ENCODE results near the gene SIK3.

SIK3 gene

DNA sequence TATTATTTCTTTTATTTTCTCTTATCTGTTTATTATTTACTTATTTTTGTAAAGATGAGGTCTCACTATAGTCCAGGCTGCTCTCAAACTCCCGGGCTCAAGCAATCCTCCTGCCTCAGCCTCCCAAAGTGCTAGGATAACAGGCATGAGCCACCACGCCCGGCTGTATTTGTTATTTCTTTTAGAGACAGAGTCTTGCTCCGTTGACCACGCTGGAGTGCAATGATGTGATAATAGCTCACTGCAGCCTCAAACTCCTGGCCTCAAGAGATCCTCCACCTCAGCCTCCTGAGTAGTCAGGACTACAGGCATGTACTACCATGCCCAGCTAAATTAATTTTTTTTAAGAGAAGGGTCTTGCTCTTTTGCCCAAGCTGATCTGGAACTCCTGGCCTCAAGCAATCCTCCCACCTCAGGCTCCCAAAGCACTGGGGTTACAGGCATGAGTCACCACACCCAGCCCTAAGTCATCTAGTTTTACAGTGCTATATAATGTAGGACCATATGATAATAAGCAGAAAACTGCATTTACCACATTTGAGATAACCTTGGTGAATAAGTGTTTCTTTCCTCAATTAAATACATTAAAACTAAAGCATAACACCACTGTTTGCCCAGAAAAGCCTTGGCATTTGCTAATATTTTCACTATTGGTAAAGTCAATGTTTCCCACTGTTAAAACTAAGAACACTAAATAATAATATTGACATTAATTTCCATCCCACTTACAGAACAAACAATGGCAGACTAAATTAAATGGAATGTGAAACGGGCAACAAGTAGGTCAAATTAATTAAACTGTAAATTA is 127.5 kb downstream of the SIK3 start:
- H3K27ac ChIP-seq: no peak overlapping the region
- TF ChIP-seq, protein P1, sequence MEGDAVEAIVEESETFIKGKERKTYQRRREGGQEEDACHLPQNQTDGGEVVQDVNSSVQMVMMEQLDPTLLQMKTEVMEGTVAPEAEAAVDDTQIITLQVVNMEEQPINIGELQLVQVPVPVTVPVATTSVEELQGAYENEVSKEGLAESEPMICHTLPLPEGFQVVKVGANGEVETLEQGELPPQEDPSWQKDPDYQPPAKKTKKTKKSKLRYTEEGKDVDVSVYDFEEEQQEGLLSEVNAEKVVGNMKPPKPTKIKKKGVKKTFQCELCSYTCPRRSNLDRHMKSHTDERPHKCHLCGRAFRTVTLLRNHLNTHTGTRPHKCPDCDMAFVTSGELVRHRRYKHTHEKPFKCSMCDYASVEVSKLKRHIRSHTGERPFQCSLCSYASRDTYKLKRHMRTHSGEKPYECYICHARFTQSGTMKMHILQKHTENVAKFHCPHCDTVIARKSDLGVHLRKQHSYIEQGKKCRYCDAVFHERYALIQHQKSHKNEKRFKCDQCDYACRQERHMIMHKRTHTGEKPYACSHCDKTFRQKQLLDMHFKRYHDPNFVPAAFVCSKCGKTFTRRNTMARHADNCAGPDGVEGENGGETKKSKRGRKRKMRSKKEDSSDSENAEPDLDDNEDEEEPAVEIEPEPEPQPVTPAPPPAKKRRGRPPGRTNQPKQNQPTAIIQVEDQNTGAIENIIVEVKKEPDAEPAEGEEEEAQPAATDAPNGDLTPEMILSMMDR (IDR thresholded peaks at IDR 0.05): no peak
- TF ChIP-seq ZFX (IDR thresholded peaks at IDR 0.05; ENCODE audit: borderline replicate concordance): no peak

DNA sequence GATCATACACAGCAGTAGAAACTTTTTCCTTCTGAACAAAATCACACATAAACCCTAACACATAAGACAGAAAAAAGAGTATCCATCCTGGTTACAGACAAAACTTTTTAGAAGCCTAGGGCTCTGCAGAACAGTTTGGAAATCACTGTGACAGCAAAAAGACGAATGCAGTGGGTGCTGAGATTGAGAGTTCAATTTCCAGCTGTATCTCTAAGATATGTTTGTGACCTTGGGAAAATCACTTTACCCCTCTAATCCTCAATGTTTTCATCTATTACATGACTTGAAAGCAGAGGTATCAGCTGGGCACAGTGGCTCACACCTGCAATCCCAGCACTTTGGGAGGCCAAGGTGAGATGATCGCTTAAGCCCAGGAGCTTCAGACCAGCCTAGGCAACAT is 128.5 kb downstream of the SIK3 start:
- TF ChIP-seq ZFX (IDR thresholded peaks at IDR 0.05; ENCODE audit: borderline replicate concordance): no peak
- TF ChIP-seq, protein P1 (IDR thresholded peaks at IDR 0.05): no peak
- no peak overlapping the region for H3K27ac ChIP-seq

DNA sequence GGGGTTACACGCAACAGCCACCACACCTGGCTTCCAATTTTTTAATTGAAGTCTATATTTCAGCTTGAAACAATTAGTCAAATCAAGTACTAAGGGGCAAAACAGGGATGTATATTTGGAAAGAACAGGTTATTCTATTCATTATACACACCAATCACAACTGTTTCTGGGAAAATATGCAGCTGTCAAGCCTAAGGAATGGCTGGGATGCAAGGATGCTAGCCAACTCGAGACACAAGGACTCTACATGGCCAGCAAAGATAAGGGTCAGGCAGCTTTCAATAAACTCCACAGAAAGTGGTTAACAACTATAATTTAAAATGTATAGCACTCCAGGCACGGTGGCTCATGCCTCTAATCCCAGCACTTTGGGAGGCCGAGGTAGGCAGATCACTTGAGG is 134.0 kb downstream of the SIK3 start:
- TF ChIP-seq ZFX (IDR thresholded peaks at IDR 0.05; ENCODE audit: borderline replicate concordance): no peak
- TF ChIP-seq, protein P1 (IDR thresholded peaks at IDR 0.05): no peak
- no peak overlapping the region for H3K27ac ChIP-seq

DNA sequence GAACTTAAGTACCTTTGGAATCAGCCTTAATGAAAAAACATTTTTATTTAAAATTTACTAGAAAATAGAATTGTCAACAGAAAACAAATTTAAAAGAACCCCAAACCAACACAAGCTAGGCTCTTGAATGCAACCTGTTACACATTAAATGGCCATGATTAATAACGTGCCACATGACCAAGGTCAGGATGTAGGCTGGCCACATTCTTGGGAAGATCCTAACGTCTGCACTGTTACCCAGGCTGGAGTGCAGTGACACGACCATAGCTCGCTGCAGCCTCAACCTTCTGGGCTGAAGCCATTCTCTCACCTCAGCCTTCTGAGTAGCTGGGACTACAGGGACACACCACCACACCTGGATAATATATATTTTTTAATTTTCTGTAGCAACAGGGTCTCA is 134.4 kb downstream of the SIK3 start:
- no peak overlapping the region for H3K27ac ChIP-seq

DNA sequence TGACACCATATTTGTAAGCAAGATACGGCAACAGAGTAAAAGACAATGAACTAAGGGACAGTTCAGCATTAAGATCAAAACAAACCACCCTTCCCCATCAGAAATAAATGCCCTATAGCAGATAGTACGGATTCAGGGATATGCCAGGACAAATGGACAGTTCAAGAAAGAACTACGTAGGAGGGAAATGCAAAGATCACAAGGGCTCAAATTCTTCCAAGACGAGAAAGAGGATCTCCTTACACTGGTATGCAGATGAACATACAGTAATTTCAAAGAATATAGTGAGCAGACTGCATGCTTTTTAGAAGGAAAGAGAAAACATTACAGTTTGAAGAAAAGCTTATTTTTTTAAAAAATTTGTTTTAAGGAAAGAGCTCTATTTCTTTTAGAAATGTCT is 136.1 kb downstream of the SIK3 start:
- TF ChIP-seq, protein P1 (IDR thresholded peaks at IDR 0.05): no peak
- TF ChIP-seq ZFX (IDR thresholded peaks at IDR 0.05; ENCODE audit: borderline replicate concordance): no peak
- H3K27ac ChIP-seq: no peak overlapping the region

More for the DNA sequence above, 134.4 kb downstream of the SIK3 start:
- TF ChIP-seq ZFX (IDR thresholded peaks at IDR 0.05; ENCODE audit: borderline replicate concordance): no peak
- TF ChIP-seq, protein P1 (IDR thresholded peaks at IDR 0.05): no peak

DNA sequence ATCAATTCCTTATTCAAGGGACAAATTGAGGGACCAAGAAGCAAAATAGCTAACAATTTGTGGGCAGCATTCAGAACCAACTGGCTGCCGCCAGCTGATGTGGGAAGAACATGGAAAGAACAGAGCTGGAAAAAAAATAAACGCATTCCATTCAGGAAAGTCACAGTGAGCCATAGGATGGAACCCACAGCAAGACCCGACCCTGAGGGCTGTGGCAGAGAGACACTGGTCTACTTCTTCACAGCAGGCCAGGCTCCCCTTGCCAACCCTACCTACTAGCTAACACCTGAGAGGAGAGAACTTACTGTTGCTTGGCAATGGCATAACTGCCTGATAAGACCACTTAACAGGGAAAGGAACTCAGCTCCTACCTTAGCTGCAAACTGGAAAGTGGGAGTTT is 137.3 kb downstream of the SIK3 start:
- H3K27ac ChIP-seq: no peak overlapping the region
- no peak for TF ChIP-seq ZFX (IDR thresholded peaks at IDR 0.05; ENCODE audit: borderline replicate concordance)
- TF ChIP-seq, protein P1 (IDR thresholded peaks at IDR 0.05): no peak

DNA sequence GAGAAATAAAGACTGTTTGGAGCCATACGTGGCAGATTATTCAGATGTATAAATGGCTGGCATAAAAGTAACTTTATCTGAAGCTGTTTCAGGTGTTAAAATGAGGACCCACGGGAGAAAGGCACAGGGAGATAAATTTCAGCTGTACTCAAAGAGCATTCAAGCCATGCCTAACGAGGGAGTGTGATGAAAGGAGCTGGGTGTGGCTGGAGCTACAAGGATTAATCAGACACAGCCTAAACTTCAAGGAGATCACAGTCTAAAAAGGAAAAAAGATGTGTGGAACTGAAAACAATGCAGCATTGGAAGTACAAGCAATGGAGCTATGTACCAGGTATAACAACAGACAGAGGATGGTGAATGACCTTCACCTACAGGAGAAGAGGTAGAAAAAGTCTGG is 140.0 kb downstream of the SIK3 start:
- TF ChIP-seq, protein P1 (IDR thresholded peaks at IDR 0.05): no peak
- no peak for TF ChIP-seq ZFX (IDR thresholded peaks at IDR 0.05; ENCODE audit: borderline replicate concordance)
- H3K27ac ChIP-seq: no peak overlapping the region
